Measurements from ENCODE around the gene SYT8. TPM values are rescaled to one million over a fixed set of nuclear protein-coding genes. Genes with fewer than 3 reads are reported as not detected.

Gene SYT8
- total and polyA plus RNA-seq, 2 donors (not counting 1 experiment from before 2014, with no cell fraction given), result not detected

DNA sequence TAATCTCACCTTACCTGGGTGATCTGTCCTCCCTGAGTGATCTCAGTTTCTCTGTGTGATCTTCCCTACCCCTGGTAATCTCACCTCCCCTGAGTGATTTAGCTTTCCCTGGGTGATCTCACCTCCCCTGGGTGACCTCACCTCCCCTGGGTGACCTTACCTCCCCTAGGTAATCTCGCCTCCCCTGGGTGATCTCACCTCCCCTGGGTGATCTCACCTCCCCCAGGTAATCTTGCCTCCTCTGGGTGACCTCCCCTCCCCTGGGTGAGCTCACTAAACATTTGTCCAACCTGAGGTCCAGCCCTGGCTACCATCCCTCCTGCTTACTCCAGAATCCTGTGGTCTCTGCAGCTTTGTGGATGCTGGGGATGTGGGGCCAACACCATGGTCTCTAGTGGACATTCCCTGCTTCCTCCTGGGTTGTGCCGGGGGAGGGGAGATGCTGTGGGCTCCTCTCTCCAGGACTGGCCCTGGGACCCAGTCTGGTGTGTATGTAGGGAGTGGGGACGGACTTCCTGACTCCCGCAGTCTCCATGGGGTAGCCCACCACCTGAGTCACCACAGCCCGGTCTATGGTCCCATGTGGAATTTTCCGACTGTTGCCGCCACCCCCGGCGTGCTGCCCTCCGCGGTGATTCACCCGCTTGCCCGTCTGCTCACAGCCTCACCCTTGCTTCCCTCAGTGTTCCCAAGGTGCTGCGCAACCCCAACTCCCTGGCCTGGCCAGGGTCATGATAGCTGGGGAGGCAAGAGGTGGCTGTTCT is 28.0 kb downstream of the SYT8 start:
- Histone ChIP-seq H3K4me3 (ENCODE audit: control extremely low read depth in 1 of 5, extremely low read depth in 1 of 5, insufficient read depth in 1 of 5, low read depth in 2 of 5, low read length in 4 of 5) (no peak overlapping the region), H3K27ac (ENCODE audit: low read length in 2 of 2) (no peak overlapping the region), H3K79me2 (ENCODE audit: control insufficient read depth, insufficient read depth, low read length) (peaks cover 100% of the 10 kb centered on the region), H3K9me3 (ENCODE audit: control extremely low read depth in 1 of 3, control insufficient read depth in 2 of 3, insufficient read depth in 1 of 3, low read length in 2 of 3) (no peaks in the 10 kb centered on the region), H3K9ac (ENCODE audit: low read length) (no peak overlapping the region), H3K36me3 (replicated peaks in 1 of 2; ENCODE audit: control extremely low read depth in 1 of 2, control insufficient read depth in 1 of 2, extremely low read depth in 1 of 2, insufficient read depth in 2 of 2, low read length in 1 of 2) (peaks cover 0 to 71% of the 10 kb centered on the region in 2 experiments), H4K20me1 (ENCODE audit: control insufficient read depth, insufficient read depth, low read length, poor library complexity, severe bottlenecking) (peaks cover 100% of the 10 kb centered on the region), H3K4me2 (replicated peaks; ENCODE audit: low read depth, low read length, poor library complexity, severe bottlenecking) (no peak overlapping the region), H3K27me3 (replicated peaks in 1 of 4; ENCODE audit: control extremely low read depth in 1 of 4, control insufficient read depth in 3 of 4, insufficient read depth in 4 of 4, low read length in 3 of 4) (no peaks in the 10 kb centered on the region), H2AFZ (ENCODE audit: insufficient read depth, low read depth, low read length, poor library complexity, severe bottlenecking) (no peak overlapping the region), H3K4me1 (ENCODE audit: control insufficient read depth in 2 of 2, insufficient read depth in 2 of 2, low read length in 2 of 2) (peaks cover 15 to 61% of the 10 kb centered on the region in 2 donors)
- intact Hi-C loops (cut with micrococcal nuclease), result no loop called here
- DNase-seq, result no peak
- no peak overlapping the region for H3K27ac Mint-ChIP-seq
- no peaks in the 10 kb centered on the region for H3K27me3 Mint-ChIP-seq
- CTCF ChIA-PET, result no interaction called here
- no peak for TF ChIP-seq CTCF (IDR thresholded peaks at IDR 0.05)
- no peak for TF ChIP-seq EZH2 (IDR thresholded peaks at IDR 0.05; ENCODE audit: borderline replicate concordance, insufficient read depth, low read depth, low read length, poor library complexity, severe bottlenecking)
- WGBS (ENCODE audit: insufficient coverage), result 98% methylated on average over 7 of the region's 14 CpGs
- no peak for ATAC-seq (ENCODE audit: low read depth)
- POLR2A ChIA-PET, result no interaction called here
- H3K4me3 Mint-ChIP-seq, result no peak overlapping the region
- H3K4me1 Mint-ChIP-seq, result peaks cover 36% of the 10 kb centered on the region
- H3K9me3 Mint-ChIP-seq (ENCODE audit: insufficient read depth), result no peaks in the 10 kb centered on the region

Data from B cell (primary cell).